Astrocyte (in vitro differentiated cells and primary cell): ENCODE measurements around the gene CMIP.

Experiments
- EZH2 ChIP-seq: IDR thresholded peaks from 2 replicates; pipeline ENCODE4 v1.6.1; 2012; ENCODE audit warnings: mild to moderate bottlenecking, low read length, inconsistent platforms; ENCODE audit not compliant: insufficient read depth
- TF ChIP-seq, protein P1 (sequence below): IDR thresholded peaks from 2 replicates; pipeline ENCODE4 v1.5.1; 2011; ENCODE audit warnings: low read depth, mild to moderate bottlenecking, inconsistent platforms, low read length, moderate library complexity; ENCODE audit not compliant: insufficient read depth

DNA sequence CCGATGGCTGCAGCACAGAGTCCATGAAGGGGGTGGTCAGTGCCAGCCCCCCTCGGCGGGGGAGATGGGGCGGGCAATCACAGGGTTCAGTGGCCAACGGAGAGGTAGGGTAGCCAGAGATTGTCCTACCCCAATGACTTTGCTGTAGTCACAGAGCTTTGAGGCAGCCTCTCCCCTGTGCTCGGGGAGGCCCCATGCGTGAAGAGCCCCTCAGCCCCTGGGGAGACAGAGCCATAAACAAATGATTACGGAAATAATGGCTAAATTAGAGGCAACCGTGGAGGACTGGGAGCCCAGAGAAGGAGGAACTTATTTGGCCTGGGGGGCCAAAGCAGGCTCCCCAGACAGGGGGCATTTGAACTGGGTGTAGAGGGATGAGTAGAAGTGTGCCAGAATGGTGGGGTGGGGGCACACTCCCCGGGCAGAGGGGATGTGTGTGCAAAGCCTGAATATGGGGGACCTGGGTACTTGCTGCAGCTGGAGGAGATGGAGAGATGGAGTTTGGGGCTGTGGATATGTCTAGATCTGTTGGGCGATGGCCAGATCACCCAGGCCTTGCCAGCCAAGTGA lies 164.8 kb downstream of the CMIP start:
- TF ChIP-seq, protein P1, sequence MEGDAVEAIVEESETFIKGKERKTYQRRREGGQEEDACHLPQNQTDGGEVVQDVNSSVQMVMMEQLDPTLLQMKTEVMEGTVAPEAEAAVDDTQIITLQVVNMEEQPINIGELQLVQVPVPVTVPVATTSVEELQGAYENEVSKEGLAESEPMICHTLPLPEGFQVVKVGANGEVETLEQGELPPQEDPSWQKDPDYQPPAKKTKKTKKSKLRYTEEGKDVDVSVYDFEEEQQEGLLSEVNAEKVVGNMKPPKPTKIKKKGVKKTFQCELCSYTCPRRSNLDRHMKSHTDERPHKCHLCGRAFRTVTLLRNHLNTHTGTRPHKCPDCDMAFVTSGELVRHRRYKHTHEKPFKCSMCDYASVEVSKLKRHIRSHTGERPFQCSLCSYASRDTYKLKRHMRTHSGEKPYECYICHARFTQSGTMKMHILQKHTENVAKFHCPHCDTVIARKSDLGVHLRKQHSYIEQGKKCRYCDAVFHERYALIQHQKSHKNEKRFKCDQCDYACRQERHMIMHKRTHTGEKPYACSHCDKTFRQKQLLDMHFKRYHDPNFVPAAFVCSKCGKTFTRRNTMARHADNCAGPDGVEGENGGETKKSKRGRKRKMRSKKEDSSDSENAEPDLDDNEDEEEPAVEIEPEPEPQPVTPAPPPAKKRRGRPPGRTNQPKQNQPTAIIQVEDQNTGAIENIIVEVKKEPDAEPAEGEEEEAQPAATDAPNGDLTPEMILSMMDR, result no peak
- TF ChIP-seq EZH2, result no peak
